B cell (primary cell): ENCODE data around the gene CSE1L. TPM values are rescaled to one million over a fixed set of nuclear protein-coding genes. Genes with fewer than 3 reads are reported as not detected.

Source experiments
- ATAC-seq: fragments of 200-7000 bp; cut with Tn5 transposase; one replicate; pipeline ENCODE4 v1.10.0; 2021; ENCODE audit warnings: low read depth, mild to moderate bottlenecking, moderate number of reproducible peaks, moderate library complexity
- CTCF ChIA-PET: fragments of 350-600 bp; sonication (Branson Sonifier 250); formaldehyde crosslinking; loops from one replicate; lab custom pipeline; 2021; ENCODE audit warnings: antibody characterized with exemption, inconsistent platforms; lab: Charles Lee
- POLR2A ChIA-PET: fragments of 350-600 bp; sonication (Branson Sonifier 250); formaldehyde crosslinking; loops from one replicate; lab custom pipeline; 2021; ENCODE audit warnings: antibody characterized with exemption; lab: Charles Lee
- DNase-seq: peaks from one replicate; pipeline ENCODE4 v3.0.0; 2013
- H2AFZ ChIP-seq: 2 replicates; pipeline ENCODE4 v1.6.1; 2012; ENCODE audit warnings: mild to moderate bottlenecking, low read depth, low read length; ENCODE audit not compliant: insufficient read depth, poor library complexity, severe bottlenecking
- H3K27ac ChIP-seq, 2 donors: 1 replicate in 1 of 2; 2 replicates in 1 of 2; pipeline ENCODE4 v1.5.1; 2012 to 2013; ENCODE audit warnings: low read length in 2 of 2, mild to moderate bottlenecking in 2 of 2, moderate library complexity in 1 of 2
- H3K27me3 ChIP-seq, 4 experiments: fragments of 200-600 bp in 1 of 4; sonication (generic) in 1 of 4; replicated peaks in 1 of 4; 1 replicate in 2 of 4; 2 replicates in 2 of 4; pipeline versions ENCODE4 v1.6.1 to v1.7.0; 2013 to 2016; ENCODE audit warnings: low read length in 3 of 4, mild to moderate bottlenecking in 2 of 4, mixed read lengths in 1 of 4, moderate library complexity in 1 of 4; ENCODE audit not compliant: insufficient read depth in 4 of 4, control insufficient read depth in 3 of 4; ENCODE audit errors: control extremely low read depth in 1 of 4
- H3K36me3 ChIP-seq, 2 experiments: replicated peaks in 1 of 2; 1 replicate in 1 of 2; 2 replicates in 1 of 2; pipeline versions ENCODE4 v1.6.1 to v1.7.1; 2013; ENCODE audit warnings: low read length in 1 of 2; ENCODE audit not compliant: insufficient read depth in 2 of 2, control insufficient read depth in 1 of 2; ENCODE audit errors: control extremely low read depth in 1 of 2, extremely low read depth in 1 of 2
- H3K4me1 ChIP-seq, 2 donors: fragments of 200-600 bp in 1 of 2; sonication (generic) in 1 of 2; 1 replicate in 1 of 2; 2 replicates in 1 of 2; pipeline versions ENCODE4 v1.5.1 to v1.6.1; 2013 to 2017; ENCODE audit warnings: low read length in 2 of 2; ENCODE audit not compliant: control insufficient read depth in 2 of 2, insufficient read depth in 2 of 2
- H3K4me2 ChIP-seq: replicated peaks from 2 replicates; pipeline ENCODE3; 2012; ENCODE audit warnings: mild to moderate bottlenecking, low read depth, low read length; ENCODE audit not compliant: poor library complexity, severe bottlenecking
- H3K4me3 ChIP-seq, 5 experiments: fragments of 200-600 bp in 1 of 5; sonication (generic) in 1 of 5; 1 replicate in 3 of 5; 2 replicates in 2 of 5; pipeline versions ENCODE4 v1.5.1 to v1.7.0; 2011 to 2016; ENCODE audit warnings: low read length in 4 of 5, mild to moderate bottlenecking in 4 of 5, low read depth in 2 of 5, control low read depth in 1 of 5, moderate library complexity in 1 of 5; ENCODE audit not compliant: insufficient read depth in 1 of 5; ENCODE audit errors: control extremely low read depth in 1 of 5, extremely low read depth in 1 of 5
- H3K79me2 ChIP-seq: fragments of 200-600 bp; sonication (generic); one replicate; pipeline ENCODE4 v1.6.0; 2016; ENCODE audit warnings: low read length; ENCODE audit not compliant: control insufficient read depth, insufficient read depth
- H3K9ac ChIP-seq: fragments of 200-600 bp; sonication (generic); 2 replicates; pipeline ENCODE4 v1.6.1; 2017; ENCODE audit warnings: mild to moderate bottlenecking, low read length, moderate library complexity
- H3K9me3 ChIP-seq, 3 donors: one replicate each; pipeline versions ENCODE4 v1.6.1 to v1.7.1; 2013; ENCODE audit warnings: low read length in 2 of 3; ENCODE audit not compliant: control insufficient read depth in 2 of 3, insufficient read depth in 1 of 3; ENCODE audit errors: control extremely low read depth in 1 of 3
- H4K20me1 ChIP-seq: 2 replicates; pipeline ENCODE4 v1.6.0; 2012; ENCODE audit warnings: mild to moderate bottlenecking, low read length; ENCODE audit not compliant: insufficient read depth, control insufficient read depth, poor library complexity, severe bottlenecking
- H3K27ac Mint-ChIP-seq: one replicate; pipeline ENCODE4 v1.8.0; 2021; ENCODE audit warnings: mixed read lengths
- H3K27me3 Mint-ChIP-seq: one replicate; pipeline ENCODE4 v1.8.0; 2021; ENCODE audit warnings: mixed read lengths
- H3K4me1 Mint-ChIP-seq: one replicate; pipeline ENCODE4 v1.8.0; 2021; ENCODE audit warnings: mixed read lengths
- H3K4me3 Mint-ChIP-seq: one replicate; pipeline ENCODE4 v1.8.0; 2021; ENCODE audit warnings: mixed read lengths
- H3K9me3 Mint-ChIP-seq: one replicate; pipeline ENCODE4 v1.8.0; 2022; ENCODE audit warnings: mixed read lengths; ENCODE audit not compliant: insufficient read depth
- CTCF ChIP-seq: fragments of 200-600 bp; IDR thresholded peaks from one replicate; pipeline ENCODE4 v1.8.0; 2022; ENCODE audit warnings: antibody characterized with exemption, mild to moderate bottlenecking
- EZH2 ChIP-seq: IDR thresholded peaks from 2 replicates; pipeline ENCODE4 v1.6.1; 2012; ENCODE audit warnings: borderline replicate concordance, low read depth, mild to moderate bottlenecking, moderate library complexity, low read length; ENCODE audit not compliant: insufficient read depth, poor library complexity, severe bottlenecking
- WGBS: methylation state at CpG from one replicate; pipeline ENCODE4 v1.1.5; 2013; ENCODE audit warnings: missing lambda C conversion rate; ENCODE audit not compliant: insufficient coverage; 5-methylcytosine and 5-hydroxymethylcytosine counted together
- intact Hi-C: fragments of 100-400 bp; cut with micrococcal nuclease; formaldehyde crosslinking; loops from one replicate; pipeline ENCODE4 v1.10.0; 2022
- polyA plus RNA-seq: library from polyadenylated mRNA; depleted of rRNA; stranded (reverse); fragments of >200 nt; gene quantifications from 2 replicates; pipeline ENCODE4 v1.2.3, GENCODE V29; 2012
- total RNA-seq, 2 donors: library from RNA; stranded (reverse); fragments of 120-200 nt in 1 of 2; gene quantifications; 1 replicate in 1 of 2; 2 replicates in 1 of 2; pipeline versions ENCODE4 v1.2.3 to v1.2.4, GENCODE V29; 2013 to 2022

Gene CSE1L
- total and polyA plus RNA-seq, 2 donors (not counting 1 experiment from before 2014, with no cell fraction given) = 7.6 to 38.0 TPM

GRCh38 chr20:49045440-49046086 lies 549 bp upstream of the CSE1L start:
- H3K4me2 ChIP-seq = peak overlapping the region; percentile 81
- POLR2A ChIA-PET = interaction anchor here (1.0 to 1.1 kb wide), 2 partner anchors 173 to 232 kb away, joined by 3 to 4 read pairs; partner anchors contain the start of genes DDX27 and ZNFX1
- Mint-ChIP-seq H3K4me3 (peak overlapping the region; percentile 96), H3K9me3 (no peaks in the 10 kb centered on the region), H3K27ac (peak overlapping the region; percentile 98), H3K4me1 (peaks cover 28% of the 10 kb centered on the region), H3K27me3 (no peaks in the 10 kb centered on the region)
- H3K4me3 ChIP-seq = peak overlapping the region in 4 of 5 experiments; percentile 83 to 100 (median 99)
- peak overlapping the region; percentile 88 for H3K9ac ChIP-seq
- peaks cover 43% of the 10 kb centered on the region for H3K79me2 ChIP-seq
- ATAC-seq (no peak), DNase-seq (no peak)
- WGBS = 0% methylated on average over 10 of the region's 12 CpGs
- H4K20me1 ChIP-seq = peaks cover 27% of the 10 kb centered on the region
- intact Hi-C loops = loop anchor here (1.0 to 5.0 kb wide), 5 partner anchors 124 to 1677 kb away; partner anchors contain the start of genes ARFGEF2, STAU1, UBE2V1 and ZNFX1
- no peaks in the 10 kb centered on the region for H3K36me3 ChIP-seq
- H2AFZ ChIP-seq = peak overlapping the region; percentile 94
- CTCF ChIA-PET = interaction anchor here (0.9 to 2.0 kb wide), 3 partner anchors 17 to 172 kb away, joined by 5 to 9 read pairs (median 6); no protein-coding TSS in a partner anchor
- H3K9me3 ChIP-seq = no peaks in the 10 kb centered on the region
- no peaks in the 10 kb centered on the region for H3K27me3 ChIP-seq
- peaks cover 14 to 24% of the 10 kb centered on the region in 2 donors for H3K4me1 ChIP-seq
- peak overlapping the region; percentile 78 to 97 for H3K27ac ChIP-seq
- TF ChIP-seq CTCF (no peak), EZH2 (no peak)

- H3K27ac Mint-ChIP-seq = no peak overlapping the region
- no peaks in the 10 kb centered on the region for H3K9me3 Mint-ChIP-seq
- ChIA-PET POLR2A (interaction anchor here (0.6 kb wide), 1 partner anchor 558 kb away, joined by 7 read pairs; no protein-coding TSS in a partner anchor), CTCF (no interaction called here)
- peaks cover 80% of the 10 kb centered on the region for H4K20me1 ChIP-seq
- DNase-seq (no peak), ATAC-seq (no peak)
- H3K9me3 ChIP-seq = no peaks in the 10 kb centered on the region
- H3K9ac ChIP-seq = no peak overlapping the region
- intact Hi-C loops = no loop called here
- no peak overlapping the region for H3K27ac ChIP-seq
- no peaks in the 10 kb centered on the region for H3K27me3 ChIP-seq
- H3K79me2 ChIP-seq = peaks cover 100% of the 10 kb centered on the region
- peaks cover 57% of the 10 kb centered on the region for H3K4me1 Mint-ChIP-seq
- H3K4me1 ChIP-seq = peaks cover 30 to 40% of the 10 kb centered on the region in 2 donors
- H3K4me3 ChIP-seq = no peak overlapping the region
- peak overlapping the region; percentile 23 for H3K4me3 Mint-ChIP-seq
- no peaks in the 10 kb centered on the region for H3K27me3 Mint-ChIP-seq
- 92% methylated on average over 1 of the region's 1 CpG for WGBS
- H2AFZ ChIP-seq = no peak overlapping the region
- peak overlapping the region; percentile 28 for H3K4me2 ChIP-seq
- TF ChIP-seq CTCF (no peak), EZH2 (no peak)
- peaks cover 0 to 8% of the 10 kb centered on the region in 2 experiments for H3K36me3 ChIP-seq
These were observed 6.2 kb downstream of the CSE1L start for GRCh38 chr20:49052334-49052733.
